H1 (cell line): ENCODE results near the gene ZHX3. TPM values are rescaled to one million over a fixed set of nuclear protein-coding genes. Genes with fewer than 3 reads are reported as not detected.

Experiments
- CTCF ChIA-PET: fragments of 300-600 bp; sonication (Branson Sonifier 250); formaldehyde crosslinking; loops from one replicate; lab custom pipeline; 2021; ENCODE audit not compliant: partially characterized antibody; lab: Charles Lee
- POLR2A ChIA-PET: fragments of 300-600 bp; sonication (Branson Sonifier 250); formaldehyde crosslinking; loops from one replicate; lab custom pipeline; 2021; ENCODE audit warnings: inconsistent platforms; ENCODE audit not compliant: partially characterized antibody; lab: Charles Lee
- DNase-seq, 2 experiments: peaks; one replicate each; pipeline versions ENCODE4 v3.0.0 to v3.0.0-alpha.2; 2010 to 2022; ENCODE audit warnings: low spot score in 2 of 2, low read depth in 1 of 2, mixed read lengths in 1 of 2
- FAIRE-seq: peaks from 2 replicates; lab custom pipeline; 2011; peaks lifted over from hg19 to GRCh38; lab: Jason Lieb, UNC
- H2AFZ ChIP-seq: 2 replicates; pipeline ENCODE4 v1.8.1; 2012; ENCODE audit warnings: low read length, inconsistent platforms
- H2AK5ac ChIP-seq: 2 replicates; pipeline ENCODE4 v1.6.1; 2013; ENCODE audit warnings: low read depth, low read length
- H2BK120ac ChIP-seq: replicated peaks from 2 replicates; pipeline ENCODE3; 2013; ENCODE audit warnings: low read depth, low read length, inconsistent platforms
- H2BK12ac ChIP-seq: 2 replicates; pipeline ENCODE4 v1.6.1; 2013; ENCODE audit warnings: low read depth, low read length
- H2BK15ac ChIP-seq: 2 replicates; pipeline ENCODE4 v1.6.1; 2013; ENCODE audit warnings: low read length
- H2BK20ac ChIP-seq: 2 replicates; pipeline ENCODE4 v1.6.1; 2013; ENCODE audit warnings: low read length
- H2BK5ac ChIP-seq: 2 replicates; pipeline ENCODE4 v1.6.1; 2013; ENCODE audit warnings: low read depth, low read length
- H3K14ac ChIP-seq: 2 replicates; pipeline ENCODE4 v1.6.1; 2013; ENCODE audit warnings: inconsistent platforms; ENCODE audit not compliant: insufficient read length
- H3K18ac ChIP-seq: 2 replicates; pipeline ENCODE4 v1.6.1; 2013; ENCODE audit warnings: low read length; ENCODE audit errors: extremely low read depth
- H3K23ac ChIP-seq: 2 replicates; pipeline ENCODE4 v1.6.1; 2013; ENCODE audit warnings: inconsistent platforms; ENCODE audit not compliant: insufficient read length
- H3K23me2 ChIP-seq: 2 replicates; pipeline ENCODE4 v1.6.1; 2013; ENCODE audit warnings: low read depth, low read length
- H3K27ac ChIP-seq: 2 replicates; pipeline ENCODE4 v1.6.1; 2011; ENCODE audit warnings: low read depth, low read length, inconsistent platforms
- H3K27me3 ChIP-seq, 4 experiments: replicated peaks in 1 of 4; 1 replicate in 1 of 4; 2 replicates in 3 of 4; pipeline versions ENCODE4 v1.6.1 to v1.8.1; 2011 to 2013; ENCODE audit warnings: low read length in 3 of 4, mild to moderate bottlenecking in 3 of 4, inconsistent platforms in 2 of 4, mixed read lengths in 2 of 4, moderate library complexity in 1 of 4; ENCODE audit not compliant: control insufficient read depth in 3 of 4, insufficient read depth in 3 of 4; ENCODE audit errors: extremely low read depth in 1 of 4
- H3K36me3 ChIP-seq, 4 experiments: 2 replicates each; pipeline versions ENCODE4 v1.6.1 to v1.8.1; 2011 to 2013; ENCODE audit warnings: mild to moderate bottlenecking in 4 of 4, low read length in 3 of 4, moderate library complexity in 2 of 4, control low read depth in 1 of 4, inconsistent platforms in 1 of 4; ENCODE audit not compliant: insufficient read depth in 4 of 4, control insufficient read depth in 2 of 4
- H3K4ac ChIP-seq: replicated peaks from 2 replicates; pipeline ENCODE3; 2013; ENCODE audit warnings: low read length, low read depth, mixed read lengths, inconsistent platforms; ENCODE audit not compliant: insufficient read length
- H3K4me1 ChIP-seq, 4 experiments: replicated peaks in 1 of 4; 1 replicate in 1 of 4; 2 replicates in 3 of 4; pipeline versions ENCODE4 v1.6.1 to v1.8.1; 2011 to 2013; ENCODE audit warnings: low read length in 3 of 4, inconsistent platforms in 2 of 4, mixed read lengths in 1 of 4; ENCODE audit not compliant: insufficient read depth in 4 of 4, control insufficient read depth in 3 of 4
- H3K4me2 ChIP-seq, 2 experiments: 2 replicates each; pipeline versions ENCODE4 v1.6.1 to v1.8.1; 2011 to 2013; ENCODE audit warnings: low read depth in 2 of 2, low read length in 2 of 2, control low read depth in 1 of 2, inconsistent platforms in 1 of 2, mild to moderate bottlenecking in 1 of 2; ENCODE audit not compliant: insufficient read depth in 1 of 2
- H3K4me3 ChIP-seq, 4 experiments: fragments of 200-600, 300-600 bp in 1 of 4; sonication (generic), shearing (Covaris generic), sonication (Bioruptor Twin) in 1 of 4; 2 replicates each; pipeline versions ENCODE4 v1.5.1 to v1.8.1; 2011 to 2016; ENCODE audit warnings: low read length in 4 of 4, low read depth in 3 of 4, control low read depth in 2 of 4, inconsistent platforms in 2 of 4, mild to moderate bottlenecking in 2 of 4, mixed read lengths in 1 of 4, moderate library complexity in 1 of 4; ENCODE audit not compliant: insufficient read depth in 2 of 4; ENCODE audit errors: extremely low read depth in 1 of 4
- H3K56ac ChIP-seq: replicated peaks from 2 replicates; pipeline ENCODE3; 2013; ENCODE audit warnings: low read depth, mild to moderate bottlenecking, mixed read lengths, low read length, inconsistent platforms; ENCODE audit not compliant: insufficient read length
- H3K79me1 ChIP-seq: 2 replicates; pipeline ENCODE4 v1.6.1; 2013; ENCODE audit warnings: low read depth, low read length, control low read depth
- H3K79me2 ChIP-seq, 2 experiments: 2 replicates each; pipeline versions ENCODE4 v1.6.1 to v1.8.1; 2012 to 2013; ENCODE audit warnings: low read length in 2 of 2, mild to moderate bottlenecking in 2 of 2, inconsistent platforms in 1 of 2; ENCODE audit not compliant: insufficient read depth in 2 of 2, control insufficient read depth in 1 of 2
- H3K9ac ChIP-seq, 4 experiments: replicated peaks in 1 of 4; 1 replicate in 1 of 4; 2 replicates in 3 of 4; pipeline versions ENCODE4 v1.6.1 to v1.8.1; 2011 to 2013; ENCODE audit warnings: low read depth in 3 of 4, low read length in 3 of 4, control low read depth in 2 of 4, mild to moderate bottlenecking in 2 of 4, moderate library complexity in 2 of 4, inconsistent platforms in 1 of 4; ENCODE audit errors: extremely low read depth in 1 of 4
- H3K9me3 ChIP-seq, 2 experiments: 2 replicates each; pipeline versions ENCODE4 v1.6.1 to v1.8.1; 2012 to 2013; ENCODE audit warnings: mild to moderate bottlenecking in 2 of 2, moderate library complexity in 2 of 2, control low read depth in 1 of 2, inconsistent platforms in 1 of 2, low read depth in 1 of 2, low read length in 1 of 2, mixed read lengths in 1 of 2; ENCODE audit not compliant: insufficient read depth in 2 of 2
- H4K20me1 ChIP-seq, 2 experiments: replicated peaks in 1 of 2; 2 replicates each; pipeline versions ENCODE3 to v1.8.1; 2011 to 2013; ENCODE audit warnings: inconsistent platforms in 2 of 2, low read length in 2 of 2, mild to moderate bottlenecking in 1 of 2; ENCODE audit not compliant: insufficient read depth in 2 of 2, control insufficient read depth in 1 of 2
- H4K5ac ChIP-seq: 2 replicates; pipeline ENCODE4 v1.6.1; 2013; ENCODE audit warnings: low read length, low read depth, mixed read lengths, inconsistent platforms; ENCODE audit not compliant: insufficient read length
- H4K8ac ChIP-seq: 2 replicates; pipeline ENCODE4 v1.8.0; 2013; ENCODE audit warnings: mild to moderate bottlenecking, moderate library complexity, low read length, inconsistent platforms; ENCODE audit not compliant: insufficient read depth; ENCODE audit errors: extremely low read depth
- H4K91ac ChIP-seq: replicated peaks from 2 replicates; pipeline ENCODE3; 2013; ENCODE audit warnings: low read length, mixed read lengths, inconsistent platforms; ENCODE audit not compliant: insufficient read length
- ATF3 ChIP-seq: IDR thresholded peaks from 2 replicates; pipeline ENCODE4 v1.6.1; 2011; ENCODE audit warnings: low read depth, mild to moderate bottlenecking, low read length; ENCODE audit not compliant: insufficient read depth
- HDAC6 ChIP-seq: IDR thresholded peaks from one replicate; pipeline ENCODE4 v1.7.1; 2012; ENCODE audit warnings: low read depth, mild to moderate bottlenecking, inconsistent platforms, low read length, moderate library complexity
- NRF1 ChIP-seq: IDR thresholded peaks from 2 replicates; pipeline ENCODE4 v1.6.1; 2011; ENCODE audit warnings: mild to moderate bottlenecking, low read depth, low read length, improper control_type of control experiment
- POU5F1 ChIP-seq: IDR thresholded peaks from 2 replicates; pipeline ENCODE4 v1.6.1; 2011; ENCODE audit warnings: low read depth, mild to moderate bottlenecking, low read length, moderate library complexity
- RBBP5 ChIP-seq: IDR thresholded peaks from 2 replicates; pipeline ENCODE4 v1.7.1; 2012; ENCODE audit warnings: low read depth, mild to moderate bottlenecking, inconsistent platforms, low read length, moderate library complexity, borderline replicate concordance
- WGBS, 2 experiments: shearing (Covaris generic) in 1 of 2; methylation state at CpG; one replicate each; pipeline versions ENCODE4 v1.1.6 to v1.1.7; 2013 to 2015; ENCODE audit warnings: low lambda C conversion rate in 2 of 2, mixed read lengths in 2 of 2, inconsistent platforms in 1 of 2, low coverage in 1 of 2, missing lambda C conversion rate in 1 of 2; ENCODE audit not compliant: insufficient replicate concordance in 2 of 2, insufficient coverage in 1 of 2, insufficient read length in 1 of 2; ENCODE audit errors: extremely low coverage in 1 of 2, missing lambda C conversion rate in 1 of 2; 5-methylcytosine and 5-hydroxymethylcytosine counted together
- polyA plus RNA-seq, 7 experiments: library from polyadenylated mRNA; depleted of rRNA in 3 of 7; stranded (reverse) in 5 of 7; unstranded in 2 of 7; fragments of >200 nt in 5 of 7; fragments of 200-250 nt in 2 of 7; gene quantifications; 1 replicate in 5 of 7; 2 replicates in 1 of 7; 4 replicates in 1 of 7; pipeline versions ENCODE4 v1.2.1 to v1.2.3, GENCODE V29; 2011 to 2013; ENCODE audit warnings: missing spikeins in 2 of 7, mixed read lengths in 2 of 7
- total RNA-seq: library from RNA; stranded (reverse); fragmentation: NEBNext Ultra II Directional; extraction: Animal tissue kit (Norgen Biotek cat#: 25700); gene quantifications from 2 replicates; pipeline ENCODE4 v1.2.1, GENCODE V29; 2021

The ZHX3 gene
- total and polyA plus RNA-seq, 2 of the 8 experiments (the other 6 are each of a cell fraction or from before 2014, with no cell fraction given), result 1.00 to 7.8 TPM

- H4K8ac ChIP-seq, result no peak overlapping the region
- CTCF ChIA-PET, result no interaction called here
- H3K4me2 ChIP-seq, result no peak overlapping the region
- H3K4me3 ChIP-seq, result no peak overlapping the region
- no peak overlapping the region for H3K14ac ChIP-seq
- H3K79me2 ChIP-seq, result no peaks in the 10 kb centered on the region
- H3K23me2 ChIP-seq, result no peaks in the 10 kb centered on the region
- no peak overlapping the region for H3K27ac ChIP-seq
- no peak overlapping the region for H2BK12ac ChIP-seq
- DNase-seq, result no peak
- H2BK120ac ChIP-seq, result no peak overlapping the region
- H2AFZ ChIP-seq, result no peak overlapping the region
- H2BK15ac ChIP-seq, result no peak overlapping the region
- H3K4ac ChIP-seq, result no peak overlapping the region
- no peak overlapping the region for H2BK5ac ChIP-seq
- H4K91ac ChIP-seq, result no peak overlapping the region
- 90% methylated on average over 1 of the region's 1 CpG; no CpG with 5 or more reads in 1 of the 2 experiments for WGBS, 2 experiments
- H3K23ac ChIP-seq, result no peak overlapping the region
- no peaks in the 10 kb centered on the region for H3K9me3 ChIP-seq
- no peak overlapping the region for H3K9ac ChIP-seq
- no peaks in the 10 kb centered on the region for H3K36me3 ChIP-seq
- H2BK20ac ChIP-seq, result no peak overlapping the region
- no peaks in the 10 kb centered on the region for H3K27me3 ChIP-seq
- no peak overlapping the region for H3K18ac ChIP-seq
- POLR2A ChIA-PET, result no interaction called here
- no peak overlapping the region for H2AK5ac ChIP-seq
- no peak overlapping the region for H4K5ac ChIP-seq
- H4K20me1 ChIP-seq, result no peaks in the 10 kb centered on the region
- no peaks in the 10 kb centered on the region for H3K79me1 ChIP-seq
- FAIRE-seq, result no peak
- H3K4me1 ChIP-seq, result no peaks in the 10 kb centered on the region
- H3K56ac ChIP-seq, result no peak overlapping the region
- TF ChIP-seq NRF1, result no peak
- no peak for TF ChIP-seq ATF3
- no peak for TF ChIP-seq RBBP5
- TF ChIP-seq HDAC6, result no peak
- TF ChIP-seq POU5F1, result no peak
Observed at GRCh38 chr20:41268402-41268801, 49.1 kb downstream of the ZHX3 start.
